Small intestine (tissue), 7 donors: ENCODE data around the gene RERE. TPM values are rescaled to one million over a fixed set of nuclear protein-coding genes. Genes with fewer than 3 reads are reported as not detected.

Source experiments
- DNase-seq, 2 donors: peaks; one replicate each; pipeline versions ENCODE4 v3.0.0 to v3.0.0-alpha.2; 2013
- FAIRE-seq: peaks from 2 replicates; lab custom pipeline; 2012; peaks lifted over from hg19 to GRCh38; lab: Jason Lieb, UNC
- H3K27ac ChIP-seq, 3 donors: one replicate each; pipeline ENCODE4 v1.5.1; 2013; ENCODE audit warnings: low read length in 2 of 3, mild to moderate bottlenecking in 2 of 3, control low read depth in 1 of 3, inconsistent platforms in 1 of 3, low read depth in 1 of 3, moderate library complexity in 1 of 3
- H3K27me3 ChIP-seq, 3 donors: one replicate each; pipeline ENCODE4 v1.6.1; 2013; ENCODE audit warnings: low read length in 3 of 3, inconsistent platforms in 1 of 3; ENCODE audit not compliant: control insufficient read depth in 3 of 3, insufficient read depth in 3 of 3
- H3K36me3 ChIP-seq, 3 donors: one replicate each; pipeline ENCODE4 v1.6.1; 2013; ENCODE audit warnings: low read length in 3 of 3, inconsistent platforms in 1 of 3, low read depth in 1 of 3, mild to moderate bottlenecking in 1 of 3, moderate library complexity in 1 of 3; ENCODE audit not compliant: control insufficient read depth in 3 of 3, insufficient read depth in 2 of 3
- H3K4me1 ChIP-seq, 3 donors: one replicate each; pipeline ENCODE4 v1.6.1; 2013; ENCODE audit warnings: low read length in 2 of 3, inconsistent platforms in 1 of 3, low read depth in 1 of 3, mild to moderate bottlenecking in 1 of 3, moderate library complexity in 1 of 3; ENCODE audit not compliant: control insufficient read depth in 3 of 3, insufficient read depth in 2 of 3
- H3K4me3 ChIP-seq, 3 donors: one replicate each; pipeline ENCODE4 v1.5.1; 2013; ENCODE audit warnings: low read length in 3 of 3, control low read depth in 1 of 3, inconsistent platforms in 1 of 3, low read depth in 1 of 3, mild to moderate bottlenecking in 1 of 3, moderate library complexity in 1 of 3
- H3K9me3 ChIP-seq, 2 donors: one replicate each; pipeline ENCODE4 v1.6.1; 2013; ENCODE audit warnings: low read depth in 1 of 2, low read length in 1 of 2; ENCODE audit not compliant: control insufficient read depth in 2 of 2, insufficient read depth in 1 of 2
- WGBS, 3 donors: extraction: QIAGEN DNeasy Blood & Tissue Kit; methylation state at CpG; one replicate each; pipeline ENCODE4 v1.1.7; 2013; 5-methylcytosine and 5-hydroxymethylcytosine counted together
- polyA plus RNA-seq, 4 donors: library from polyadenylated mRNA; stranded (reverse) in 3 of 4; unstranded in 1 of 4; fragments of 200-250 nt in 3 of 4; fragments of 120-200 nt in 1 of 4; gene quantifications; one replicate each; pipeline versions ENCODE4 v1.2.1 to v1.2.3, GENCODE V29; 2013
- donor health status: healthy with polysubstance abuse.
- donor health status: control.
- donor health status: control.
- donor health status: Bipolar disorder and iron deficiency.
- donor health status: healthy.

The RERE gene
- polyA plus RNA-seq, 4 donors: 19.5 to 66.8 (median 25.8) TPM

DNA sequence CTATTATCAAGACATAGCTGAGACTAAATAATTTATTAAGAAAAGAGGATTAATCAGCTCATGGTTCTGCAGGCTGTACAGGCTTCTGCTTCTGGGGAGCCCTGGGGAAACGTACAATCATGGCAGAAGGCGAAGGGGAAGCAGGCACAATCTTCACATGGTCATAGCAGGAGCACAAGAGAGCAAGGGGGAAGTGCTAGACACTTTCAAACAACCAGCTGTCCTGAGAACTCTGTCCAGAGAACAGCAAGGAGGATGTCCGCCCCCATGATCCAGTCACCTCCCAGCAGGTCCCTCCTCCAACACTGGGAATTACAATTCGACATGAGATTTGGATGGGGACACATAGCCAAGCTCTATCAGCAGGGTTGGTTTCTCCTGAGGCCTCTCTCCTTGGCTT, 509.8 kb downstream of the RERE start:
- 76 to 83% (median 78%) methylated on average over 4 of the region's 4 CpGs for WGBS, 3 donors
- no peak for FAIRE-seq
- Histone ChIP-seq H3K4me1 (peaks cover 0 to 4% (median 0%) of the 10 kb centered on the region in 3 donors), H3K27ac (no peak overlapping the region), H3K4me3 (no peak overlapping the region), H3K36me3 (no peaks in the 10 kb centered on the region), H3K27me3 (no peaks in the 10 kb centered on the region), H3K9me3 (peaks cover 0 to 7% of the 10 kb centered on the region in 2 donors)
- no peak for DNase-seq

- no peak for FAIRE-seq
- H3K27me3 ChIP-seq: no peaks in the 10 kb centered on the region
Measured at GRCh38 chr1:8303876-8304275, 513.6 kb downstream of the RERE start.

DNA sequence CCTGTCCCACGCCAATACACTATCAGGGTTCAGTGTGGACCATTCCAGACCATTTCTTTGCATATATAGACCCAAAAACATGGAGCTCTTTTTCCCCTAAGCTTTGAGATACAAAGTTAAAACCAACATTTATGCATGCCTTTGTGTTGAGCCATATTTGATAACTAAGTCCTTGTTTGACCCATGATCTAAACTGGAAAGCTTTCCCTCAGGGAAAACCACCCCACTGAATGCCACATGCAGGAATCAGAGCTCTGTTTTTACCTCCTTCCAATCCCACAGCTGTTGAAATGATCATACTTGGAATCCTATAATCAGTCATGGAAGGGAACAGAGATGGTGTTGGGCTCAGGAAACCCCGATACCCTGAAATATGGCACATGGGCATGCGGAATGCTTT, 514.3 kb downstream of the RERE start:
- Histone ChIP-seq H3K9me3 (no peaks in the 10 kb centered on the region), H3K36me3 (no peaks in the 10 kb centered on the region), H3K4me3 (no peak overlapping the region), H3K27me3 (no peaks in the 10 kb centered on the region), H3K27ac (no peak overlapping the region), H3K4me1 (no peaks in the 10 kb centered on the region)
- WGBS, 3 donors: 91 to 95% (median 92%) methylated on average over 3 of the region's 3 CpGs
- FAIRE-seq: no peak
- DNase-seq: no peak

More at GRCh38 chr1:8303876-8304275, 513.6 kb downstream of the RERE start:
- no peak for DNase-seq
- Histone ChIP-seq H3K4me1 (no peaks in the 10 kb centered on the region), H3K9me3 (no peaks in the 10 kb centered on the region), H3K27ac (no peak overlapping the region), H3K36me3 (no peaks in the 10 kb centered on the region), H3K4me3 (no peak overlapping the region)
- WGBS, 3 donors: 81 to 95% (median 88%) methylated on average over 4 of the region's 4 CpGs

Other genes with a start within 250 kb of the RERE start
- 100 to 1,000 TPM; 491 to 829 (median 592) TPM for gene ENO1, start 61.0 kb upstream of the RERE start, polyA plus RNA-seq
- not detected for gene CA6, start 128.2 kb upstream of the RERE start, polyA plus RNA-seq
- gene SLC2A7, start 208.8 kb upstream of the RERE start, polyA plus RNA-seq: under 1 TPM in 2 of 4 donors, not detected in 2; 0.55 to 0.72 TPM